A549 (cell line): Measurements from ENCODE around the gene LPIN3. TPM values are rescaled to one million over a fixed set of nuclear protein-coding genes. Genes with fewer than 3 reads are reported as not detected.

Source experiments
- ATAC-seq, 2 experiments: fragments of 200-7000 bp in 1 of 2; fragments of >200 bp in 1 of 2; cut with Nextera tagmentation in 1 of 2; cut with Tn5 transposase in 1 of 2; 3 replicates each; pipeline versions ENCODE4 v1.8.0 to v1.9.1; 2018 to 2020; ENCODE audit warnings: mild to moderate bottlenecking in 1 of 2, moderate library complexity in 1 of 2
- CTCF ChIA-PET: fragments of 300-600 bp; sonication (Branson Sonifier 250); formaldehyde crosslinking; extraction: SDS; loops from one replicate; lab custom pipeline; 2021; ENCODE audit warnings: antibody characterized with exemption, inconsistent platforms; lab: Yijun Ruan, JAX
- POLR2A ChIA-PET: fragments of 350-600 bp; formaldehyde crosslinking; extraction: SDS; loops from one replicate; lab custom pipeline; 2021; ENCODE audit warnings: antibody characterized with exemption, inconsistent platforms; lab: Yijun Ruan, JAX
- DNase-seq, 2 experiments: peaks; one replicate each; pipeline versions ENCODE4 v3.0.0 to v3.0.0-alpha.2; 2011 to 2016; ENCODE audit warnings: low read depth in 1 of 2, low spot score in 1 of 2
- FAIRE-seq: peaks from 2 replicates; lab custom pipeline; 2011; peaks lifted over from hg19 to GRCh38; lab: Jason Lieb, UNC
- H3K27ac ChIP-seq, 2 experiments: fragments of >200 bp; sonication (Bioruptor Twin); formaldehyde crosslinking; 3 replicates each; pipeline ENCODE4 v1.5.1; 2016 to 2017
- H3K4me1 ChIP-seq: fragments of >200 bp; sonication (Bioruptor Twin); formaldehyde crosslinking; 3 replicates; pipeline ENCODE4 v1.6.1; 2016
- H3K4me2 ChIP-seq: fragments of >200 bp; sonication (Bioruptor Twin); formaldehyde crosslinking; 3 replicates; pipeline ENCODE4 v1.6.1; 2016
- H3K4me3 ChIP-seq: fragments of >200 bp; sonication (Bioruptor Twin); formaldehyde crosslinking; 3 replicates; pipeline ENCODE4 v1.5.1; 2016
- H3K9me3 ChIP-seq: fragments of >200 bp; sonication (Bioruptor Twin); formaldehyde crosslinking; 3 replicates; pipeline ENCODE4 v1.6.1; 2016
- BCL3 ChIP-seq: fragments of >200 bp; sonication (Bioruptor Twin); formaldehyde crosslinking; IDR thresholded peaks from 3 replicates; pipeline ENCODE4 v1.6.1; 2016
- CEBPB ChIP-seq, 2 experiments: fragments of >200 bp in 1 of 2; sonication (Bioruptor Twin) in 1 of 2; formaldehyde crosslinking in 1 of 2; IDR thresholded peaks; 2 replicates each; pipeline ENCODE4 v1.6.1; 2012 to 2016
- CHD2 ChIP-seq: fragments of 150-350 bp; IDR thresholded peaks from 2 replicates; pipeline ENCODE4 v1.6.1; 2014; ENCODE audit warnings: low read length; ENCODE audit not compliant: partially characterized antibody
- EHMT2 ChIP-seq: fragments of 200-600 bp; sonication (generic); IDR thresholded peaks from 2 replicates; pipeline ENCODE4 v1.6.1; 2016; ENCODE audit warnings: antibody characterized with exemption, low read depth, mild to moderate bottlenecking, moderate library complexity
- ELK1 ChIP-seq: fragments of 150-350 bp; IDR thresholded peaks from 2 replicates; pipeline ENCODE4 v1.6.1; 2014; ENCODE audit warnings: low read depth, mild to moderate bottlenecking, low read length
- EP300 ChIP-seq, 2 experiments: fragments of >200 bp; sonication (Bioruptor Twin); formaldehyde crosslinking; IDR thresholded peaks; 2 replicates in 1 of 2; 3 replicates in 1 of 2; pipeline ENCODE4 v1.6.1; 2016 to 2017
- HOXA7 ChIP-seq: fragments of 250-450 bp; sonication (Bioruptor Pico); IDR thresholded peaks from 2 replicates; pipeline ENCODE4 v1.5.0; 2020; ENCODE audit warnings: mild to moderate bottlenecking, moderate library complexity
- HOXB5 ChIP-seq: fragments of 250-450 bp; sonication (Bioruptor Pico); IDR thresholded peaks from 2 replicates; pipeline ENCODE4 v1.5.0; 2020; ENCODE audit warnings: mild to moderate bottlenecking, moderate library complexity
- KDM1A ChIP-seq: fragments of 200-600 bp; sonication (generic); IDR thresholded peaks from 2 replicates; pipeline ENCODE4 v1.6.1; 2016; ENCODE audit warnings: low read depth, mild to moderate bottlenecking
- MAZ ChIP-seq: fragments of 150-350 bp; IDR thresholded peaks from 2 replicates; pipeline ENCODE4 v1.6.1; 2014; ENCODE audit warnings: antibody characterized with exemption, low read depth, low read length, borderline replicate concordance
- NFE2L2 ChIP-seq: fragments of 150-350 bp; conservative IDR thresholded peaks from 2 replicates; pipeline ENCODE4 v1.6.1; 2014; ENCODE audit warnings: low read length
- PHF8 ChIP-seq: fragments of 200-600 bp; sonication (generic); IDR thresholded peaks from 2 replicates; pipeline ENCODE4 v1.6.1; 2016; ENCODE audit warnings: low read depth, mild to moderate bottlenecking, antibody characterized with exemption, moderate library complexity, borderline replicate concordance
- RCOR1 ChIP-seq: fragments of 150-350 bp; IDR thresholded peaks from 2 replicates; pipeline ENCODE4 v1.6.1; 2014; ENCODE audit warnings: antibody characterized with exemption, low read length, low read depth
- RFX5 ChIP-seq: fragments of 450-650 bp; IDR thresholded peaks from 2 replicates; pipeline ENCODE4 v1.7.1; 2014; ENCODE audit warnings: antibody characterized with exemption, mild to moderate bottlenecking, moderate library complexity
- RNF2 ChIP-seq: fragments of 200-600 bp; sonication (generic); IDR thresholded peaks from 2 replicates; pipeline ENCODE4 v1.6.1; 2016; ENCODE audit warnings: low read depth, mild to moderate bottlenecking, antibody characterized with exemption, moderate library complexity, borderline replicate concordance
- SREBF2 ChIP-seq: fragments of 450-650 bp; IDR thresholded peaks from 2 replicates; pipeline ENCODE4 v1.6.1; 2014; ENCODE audit warnings: mild to moderate bottlenecking, moderate library complexity
- WGBS: methylation state at CpG from one replicate; pipeline ENCODE4 v1.1.6; 2017; ENCODE audit errors: missing lambda C conversion rate; 5-methylcytosine and 5-hydroxymethylcytosine counted together
- polyA plus RNA-seq, 4 experiments: library from polyadenylated mRNA; depleted of rRNA in 3 of 4; stranded (reverse); fragments of >200 nt; fragmentation: RNase III in 1 of 4; extraction: RNeasy Plus Mini Kit Qiagen cat#74134 plus additional on column Dnase treatment in 1 of 4; gene quantifications; 2 replicates in 3 of 4; 3 replicates in 1 of 4; pipeline ENCODE4 v1.2.3, GENCODE V29; 2011 to 2017
- TF ChIP-seq, protein P1 (sequence below): fragments of >200 bp; sonication (Bioruptor Twin); formaldehyde crosslinking; IDR thresholded peaks from 2 replicates; pipeline ENCODE4 v1.6.1; 2016
- TF ChIP-seq, protein P2 (sequence below): IDR thresholded peaks from 2 replicates; pipeline ENCODE4 v1.6.1; 2012; ENCODE audit warnings: low read depth, borderline replicate concordance
- TF ChIP-seq, protein P3 (sequence below): fragments of 250-450 bp; sonication (Bioruptor Pico); IDR thresholded peaks from 2 replicates; pipeline ENCODE4 v1.5.0; 2020; ENCODE audit warnings: low read depth, mild to moderate bottlenecking, moderate library complexity

The LPIN3 gene
- polyA plus RNA-seq, 2 of the 4 experiments (the other 2 are of a cell fraction), result 6.3 to 14.4 TPM

DNA sequence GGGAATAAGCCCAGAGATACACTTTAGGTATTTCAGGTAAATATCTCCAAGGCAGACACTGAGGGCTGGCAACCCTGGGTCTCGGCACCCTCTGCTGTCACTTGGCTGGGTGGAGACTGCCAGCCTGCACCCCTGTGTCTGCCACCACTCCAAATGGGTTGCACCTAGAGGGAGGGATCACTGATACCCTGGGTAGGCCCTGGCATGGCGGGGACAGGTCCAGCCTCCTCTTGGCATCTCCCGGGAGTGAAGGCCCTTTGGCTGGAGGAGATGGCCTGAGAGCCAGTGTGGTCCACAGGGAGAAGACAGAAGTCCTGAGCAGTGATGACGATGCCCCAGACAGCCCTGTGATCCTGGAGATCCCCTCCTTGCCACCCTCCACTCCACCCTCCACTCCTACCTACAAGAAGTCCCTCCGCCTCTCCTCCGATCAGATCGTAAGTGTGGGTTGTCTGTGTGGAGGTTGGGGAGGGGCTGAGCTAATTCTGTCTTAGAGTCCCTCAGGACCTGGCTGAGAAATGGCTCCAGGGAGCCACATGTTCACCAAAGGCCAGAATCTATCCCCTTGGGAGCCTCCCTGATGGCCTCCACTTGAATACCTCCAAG lies 15.1 kb downstream of the LPIN3 start:
- Histone ChIP-seq H3K4me3 (no peak overlapping the region), H3K4me2 (no peak overlapping the region), H3K9me3 (no peaks in the 10 kb centered on the region), H3K4me1 (no peaks in the 10 kb centered on the region), H3K27ac (no peak overlapping the region)
- ATAC-seq (no peak), DNase-seq (no peak), FAIRE-seq (no peak)
- no peak for TF ChIP-seq MAZ
- no peak for TF ChIP-seq RNF2
- ChIA-PET CTCF (interaction anchor here (1.2 to 5.9 kb wide), 3 partner anchors 16 to 183 kb away, joined by 4 to 28 read pairs (median 4); partner anchors contain the start of gene LPIN3), POLR2A (no interaction called here)
- 94% methylated on average over 7 of the region's 7 CpGs for WGBS

DNA sequence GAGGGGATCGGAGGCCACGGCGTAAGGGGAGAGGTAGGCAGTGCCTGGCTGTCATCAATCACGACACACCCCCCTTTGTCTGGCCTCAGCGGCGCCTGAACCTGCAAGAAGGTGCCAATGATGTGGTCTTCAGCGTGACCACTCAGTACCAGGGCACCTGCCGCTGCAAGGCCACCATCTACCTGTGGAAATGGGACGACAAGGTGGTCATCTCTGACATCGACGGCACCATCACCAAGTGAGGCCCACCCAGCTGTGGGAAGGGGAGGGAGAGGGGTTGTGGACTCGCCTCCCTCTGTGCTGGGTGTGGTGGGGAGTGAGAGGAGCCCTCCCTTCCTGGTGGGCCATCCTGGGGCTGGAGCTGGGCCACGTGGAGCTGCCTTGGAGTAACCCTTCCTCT lies 16.3 kb downstream of the LPIN3 start:
- H3K27ac ChIP-seq, result no peak overlapping the region
- no peaks in the 10 kb centered on the region for H3K9me3 ChIP-seq
- H3K4me1 ChIP-seq, result no peaks in the 10 kb centered on the region
- no peak for FAIRE-seq
- no peak for DNase-seq
- H3K4me2 ChIP-seq, result no peak overlapping the region
- ChIA-PET POLR2A (no interaction called here), CTCF (interaction anchor here (1.0 to 5.9 kb wide), 2 partner anchors 17 to 38 kb away, joined by 3 to 28 read pairs; partner anchors contain the start of gene LPIN3)
- no peak for ATAC-seq
- no peak for TF ChIP-seq CHD2
- no peak for TF ChIP-seq EHMT2
- no peak overlapping the region for H3K4me3 ChIP-seq
- 87% methylated on average over 12 of the region's 13 CpGs for WGBS

DNA sequence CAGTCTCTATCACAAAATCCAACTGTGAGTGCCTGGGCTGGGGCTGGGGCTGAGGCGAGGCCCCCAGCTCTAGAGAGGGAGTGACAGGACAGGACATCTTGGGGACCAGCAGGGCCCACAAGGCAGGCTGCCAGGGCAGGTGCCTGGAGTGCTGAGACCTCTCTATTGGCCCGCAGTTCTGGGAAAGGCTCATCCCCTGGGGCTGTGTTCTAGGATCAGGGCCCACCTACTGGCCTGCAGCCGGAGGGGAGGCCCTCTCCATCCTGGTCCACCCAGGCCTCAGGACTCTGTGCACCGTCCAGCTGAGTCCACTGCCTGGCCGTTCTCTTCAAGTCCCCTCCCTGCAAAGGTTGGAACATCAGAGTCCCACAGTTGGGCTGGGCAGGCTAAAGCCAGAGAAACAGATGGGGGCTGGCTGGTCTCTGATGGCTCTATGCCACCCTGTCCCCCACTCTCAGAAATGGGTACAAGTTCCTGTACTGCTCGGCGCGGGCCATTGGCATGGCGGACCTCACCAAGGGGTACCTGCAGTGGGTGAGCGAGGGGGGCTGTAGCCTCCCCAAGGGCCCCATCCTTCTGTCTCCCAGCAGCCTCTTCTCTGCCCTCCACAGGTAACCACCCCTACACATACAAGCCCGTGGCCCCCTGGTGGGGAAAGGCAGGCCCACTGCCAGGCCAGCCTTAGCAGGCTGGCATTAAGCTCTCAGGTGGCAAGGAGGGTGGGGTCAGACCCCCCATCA lies 17.0 kb downstream of the LPIN3 start:
- ChIA-PET POLR2A (no interaction called here), CTCF (interaction anchor here (1.0 to 5.9 kb wide), 3 partner anchors 18 to 184 kb away, joined by 3 to 28 read pairs (median 4); partner anchors contain the start of gene LPIN3)
- H3K4me1 ChIP-seq, result no peaks in the 10 kb centered on the region
- FAIRE-seq (no peak), DNase-seq (no peak), ATAC-seq (peak in 1 of 2 experiments; percentile 32; a peak in 2 of 6 replicates)
- H3K9me3 ChIP-seq, result no peaks in the 10 kb centered on the region
- 90% methylated on average over 7 of the region's 11 CpGs for WGBS
- no peak overlapping the region for H3K4me3 ChIP-seq
- TF ChIP-seq, protein P1, sequence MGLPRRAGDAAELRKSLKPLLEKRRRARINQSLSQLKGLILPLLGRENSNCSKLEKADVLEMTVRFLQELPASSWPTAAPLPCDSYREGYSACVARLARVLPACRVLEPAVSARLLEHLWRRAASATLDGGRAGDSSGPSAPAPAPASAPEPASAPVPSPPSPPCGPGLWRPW, result no peak
- TF ChIP-seq EP300 (IDR thresholded peaks at IDR 0.05), result no peak
- TF ChIP-seq PHF8, result no peak
- no peak for TF ChIP-seq ELK1
- no peak for TF ChIP-seq HOXB5
- TF ChIP-seq NFE2L2, result no peak
- no peak overlapping the region for H3K4me2 ChIP-seq
- no peak overlapping the region for H3K27ac ChIP-seq

- 91% methylated on average over 9 of the region's 9 CpGs for WGBS
- CTCF ChIA-PET, result interaction anchor here (1.1 to 5.9 kb wide), 2 partner anchors 18 to 185 kb away, joined by 4 to 28 read pairs; partner anchors contain the start of gene LPIN3
These were observed 17.6 kb downstream of the LPIN3 start for GRCh38 chr20:41358230-41358629.

More at GRCh38 chr20:41358230-41358629, 17.6 kb downstream of the LPIN3 start:
- H3K4me2 ChIP-seq, result no peak overlapping the region
- H3K9me3 ChIP-seq, result no peaks in the 10 kb centered on the region
- FAIRE-seq (no peak), DNase-seq (no peak), ATAC-seq (no peak)
- no peak overlapping the region for H3K4me3 ChIP-seq
- H3K27ac ChIP-seq, result no peak overlapping the region
- TF ChIP-seq KDM1A (no peak), HOXA7 (CRISPR knock-in tag) (no peak), RCOR1 (no peak), SREBF2 (no peak), BCL3 (no peak), CEBPB (IDR thresholded peaks at IDR 0.05) (no peak), RFX5 (no peak)
- TF ChIP-seq, protein P2, sequence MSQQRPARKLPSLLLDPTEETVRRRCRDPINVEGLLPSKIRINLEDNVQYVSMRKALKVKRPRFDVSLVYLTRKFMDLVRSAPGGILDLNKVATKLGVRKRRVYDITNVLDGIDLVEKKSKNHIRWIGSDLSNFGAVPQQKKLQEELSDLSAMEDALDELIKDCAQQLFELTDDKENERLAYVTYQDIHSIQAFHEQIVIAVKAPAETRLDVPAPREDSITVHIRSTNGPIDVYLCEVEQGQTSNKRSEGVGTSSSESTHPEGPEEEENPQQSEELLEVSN, result no peak
- TF ChIP-seq, protein P3, sequence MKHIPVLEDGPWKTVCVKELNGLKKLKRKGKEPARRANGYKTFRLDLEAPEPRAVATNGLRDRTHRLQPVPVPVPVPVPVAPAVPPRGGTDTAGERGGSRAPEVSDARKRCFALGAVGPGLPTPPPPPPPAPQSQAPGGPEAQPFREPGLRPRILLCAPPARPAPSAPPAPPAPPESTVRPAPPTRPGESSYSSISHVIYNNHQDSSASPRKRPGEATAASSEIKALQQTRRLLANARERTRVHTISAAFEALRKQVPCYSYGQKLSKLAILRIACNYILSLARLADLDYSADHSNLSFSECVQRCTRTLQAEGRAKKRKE (CRISPR knock-in tag), result no peak
- no peaks in the 10 kb centered on the region for H3K4me1 ChIP-seq
- POLR2A ChIA-PET, result no interaction called here
